HG02571 (cell line): Measurements from ENCODE around the gene CD9.
A peak's percentile ranks its signal among the peaks of the same experiment; 100 is the strongest.
"Not testable (repeated sequence)": the region's sequence is repeated elsewhere in the genome, so short reads cannot be mapped to it uniquely, and the experiment has no call there.

ENCODE experiments used
- ATAC-seq: cut with Tn5 transposase; IDR thresholded peaks from one replicate; pipeline ENCODE4 v1.9.1; 2021; ENCODE audit warnings: mild to moderate bottlenecking, moderate library complexity; ENCODE audit not compliant: unreplicated experiment

The CD9 gene, protein sequence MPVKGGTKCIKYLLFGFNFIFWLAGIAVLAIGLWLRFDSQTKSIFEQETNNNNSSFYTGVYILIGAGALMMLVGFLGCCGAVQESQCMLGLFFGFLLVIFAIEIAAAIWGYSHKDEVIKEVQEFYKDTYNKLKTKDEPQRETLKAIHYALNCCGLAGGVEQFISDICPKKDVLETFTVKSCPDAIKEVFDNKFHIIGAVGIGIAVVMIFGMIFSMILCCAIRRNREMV

DNA sequence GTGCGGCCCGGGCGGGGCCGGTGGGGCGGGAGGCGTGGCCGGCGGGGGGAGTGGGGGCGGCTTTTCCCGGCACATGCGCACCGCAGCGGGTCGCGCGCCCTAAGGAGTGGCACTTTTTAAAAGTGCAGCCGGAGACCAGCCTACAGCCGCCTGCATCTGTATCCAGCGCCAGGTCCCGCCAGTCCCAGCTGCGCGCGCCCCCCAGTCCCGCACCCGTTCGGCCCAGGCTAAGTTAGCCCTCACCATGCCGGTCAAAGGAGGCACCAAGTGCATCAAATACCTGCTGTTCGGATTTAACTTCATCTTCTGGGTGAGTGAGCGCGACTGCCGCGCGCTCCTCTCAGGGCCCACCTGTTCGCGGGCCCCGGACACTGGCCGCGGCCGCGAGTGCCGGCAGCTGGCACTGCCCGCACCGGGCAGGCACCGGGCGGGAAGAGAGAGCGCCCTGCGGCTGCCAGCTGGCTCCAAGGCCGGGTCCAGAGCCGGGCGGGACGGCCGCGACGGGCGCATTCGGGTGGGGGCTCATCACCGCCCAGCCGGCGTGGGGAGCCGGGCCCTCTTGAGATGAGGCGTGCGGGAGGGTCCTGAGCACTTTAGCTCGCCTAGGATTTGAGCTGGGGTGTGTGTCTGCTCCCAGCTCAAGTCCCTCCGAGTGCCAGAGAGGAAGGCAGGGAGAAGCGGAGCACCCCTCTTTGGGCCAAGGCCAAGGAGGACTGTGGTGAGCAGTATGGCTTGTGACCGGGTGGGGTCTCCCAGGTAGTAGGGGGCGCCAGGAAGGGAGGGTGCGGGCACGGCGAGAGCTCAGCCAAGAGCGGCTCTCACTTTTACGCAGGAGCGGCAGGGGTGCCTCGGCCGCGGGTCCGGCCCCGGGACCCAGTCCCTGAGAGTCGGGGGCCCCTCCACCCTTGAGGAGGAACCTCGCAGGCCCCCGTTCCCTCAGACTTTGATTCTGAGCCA is at the start of gene CD9:
TSS of gene CD9 (plus strand) at position 145 of the 957 bp plus-strand sequence. CDS start at position 245, 100 bp downstream.
- ATAC-seq = no peak

DNA sequence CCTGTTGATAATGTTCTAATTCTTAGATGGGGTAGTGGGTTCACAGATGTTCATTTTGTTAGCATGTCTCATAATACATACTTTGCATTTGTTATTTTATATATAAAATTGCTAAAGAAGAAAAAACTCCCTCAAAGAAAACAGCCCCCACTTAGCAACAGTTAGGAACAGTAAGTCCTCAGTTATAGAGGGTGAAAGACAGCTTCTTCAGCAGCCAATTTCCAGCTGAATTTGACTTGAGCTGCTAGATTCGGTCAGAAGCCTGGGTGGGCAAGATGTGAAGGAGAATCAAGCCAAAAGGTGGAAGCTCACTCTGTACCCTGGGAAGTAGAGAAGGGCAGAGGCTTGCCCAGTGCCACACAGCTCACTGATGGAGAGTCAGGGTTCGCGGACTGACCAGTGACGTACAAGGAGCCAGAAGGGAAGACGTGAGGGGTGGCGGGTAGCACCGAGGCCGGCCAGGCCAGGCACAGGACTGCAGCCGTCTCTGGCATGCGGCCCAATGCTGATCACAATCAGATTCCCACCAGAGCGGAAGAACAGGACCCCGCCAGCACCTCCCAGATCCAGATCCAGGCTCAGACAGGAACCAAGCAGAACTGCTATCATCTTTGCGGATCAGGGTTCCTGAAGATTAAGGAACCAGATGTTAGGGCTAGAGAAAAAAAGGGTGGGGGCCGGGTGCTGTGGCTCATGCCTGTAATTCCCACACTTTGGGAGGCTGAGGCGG is 45.3 kb upstream of the CD9 start:
- ATAC-seq = no peak

DNA sequence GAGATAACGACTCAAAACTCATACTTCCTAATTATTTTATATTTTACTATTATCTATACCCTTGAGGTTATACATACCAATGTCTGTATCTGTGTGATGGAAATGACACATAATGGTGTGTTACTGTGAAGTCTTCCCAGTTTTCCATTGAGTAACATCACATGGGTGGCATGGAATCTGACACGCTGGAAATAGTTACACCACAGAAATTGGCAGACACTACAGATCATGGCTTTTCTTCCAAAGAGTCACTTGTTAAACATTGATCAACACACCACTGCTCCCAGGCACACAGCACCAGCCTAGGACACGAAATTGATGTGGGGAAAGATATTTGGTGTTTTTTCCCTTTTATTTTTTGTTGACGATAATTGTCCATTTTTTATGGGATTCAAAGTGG is 42.7 kb upstream of the CD9 start:
- ATAC-seq = no peak

DNA sequence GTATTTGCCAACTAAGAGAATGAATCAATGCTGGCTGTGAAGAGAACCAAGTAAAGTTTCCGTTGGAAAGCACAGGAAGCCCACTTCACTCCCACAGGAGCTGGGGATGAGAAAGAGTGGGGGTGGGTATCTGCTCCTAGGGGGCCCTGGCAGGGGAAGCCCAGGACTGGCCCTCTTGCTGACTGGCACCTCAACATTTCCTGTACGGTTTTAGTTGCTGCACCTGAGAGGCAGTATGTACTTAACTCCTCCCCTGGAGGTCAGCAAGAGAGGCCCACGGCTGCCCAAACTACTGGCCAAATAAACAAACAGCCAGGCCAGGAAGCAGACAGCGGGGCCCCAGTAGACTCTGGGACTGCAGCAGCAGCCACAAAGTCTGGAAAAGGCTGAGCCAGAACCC is 41.9 kb upstream of the CD9 start:
- ATAC-seq = no peak

DNA sequence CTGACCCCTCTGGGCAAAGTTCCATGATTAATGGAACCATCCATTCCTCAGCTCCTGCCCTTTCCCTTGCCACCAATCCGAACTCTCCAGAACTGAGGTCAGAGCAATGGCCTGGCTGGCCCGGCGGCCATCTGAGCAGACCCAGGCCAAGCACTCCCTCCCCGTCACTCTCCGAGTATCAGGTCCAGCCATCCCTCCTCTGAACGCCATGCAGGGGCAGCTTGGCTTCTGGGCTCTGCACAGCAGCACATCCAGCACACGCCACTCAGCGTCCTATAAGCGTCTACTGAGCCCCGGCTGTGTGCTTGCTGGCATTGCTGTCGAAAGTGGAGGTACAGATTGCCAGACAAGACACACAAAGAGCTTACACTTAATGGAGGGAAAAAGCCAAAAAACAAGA is 41.5 kb upstream of the CD9 start:
- ATAC-seq = no peak

DNA sequence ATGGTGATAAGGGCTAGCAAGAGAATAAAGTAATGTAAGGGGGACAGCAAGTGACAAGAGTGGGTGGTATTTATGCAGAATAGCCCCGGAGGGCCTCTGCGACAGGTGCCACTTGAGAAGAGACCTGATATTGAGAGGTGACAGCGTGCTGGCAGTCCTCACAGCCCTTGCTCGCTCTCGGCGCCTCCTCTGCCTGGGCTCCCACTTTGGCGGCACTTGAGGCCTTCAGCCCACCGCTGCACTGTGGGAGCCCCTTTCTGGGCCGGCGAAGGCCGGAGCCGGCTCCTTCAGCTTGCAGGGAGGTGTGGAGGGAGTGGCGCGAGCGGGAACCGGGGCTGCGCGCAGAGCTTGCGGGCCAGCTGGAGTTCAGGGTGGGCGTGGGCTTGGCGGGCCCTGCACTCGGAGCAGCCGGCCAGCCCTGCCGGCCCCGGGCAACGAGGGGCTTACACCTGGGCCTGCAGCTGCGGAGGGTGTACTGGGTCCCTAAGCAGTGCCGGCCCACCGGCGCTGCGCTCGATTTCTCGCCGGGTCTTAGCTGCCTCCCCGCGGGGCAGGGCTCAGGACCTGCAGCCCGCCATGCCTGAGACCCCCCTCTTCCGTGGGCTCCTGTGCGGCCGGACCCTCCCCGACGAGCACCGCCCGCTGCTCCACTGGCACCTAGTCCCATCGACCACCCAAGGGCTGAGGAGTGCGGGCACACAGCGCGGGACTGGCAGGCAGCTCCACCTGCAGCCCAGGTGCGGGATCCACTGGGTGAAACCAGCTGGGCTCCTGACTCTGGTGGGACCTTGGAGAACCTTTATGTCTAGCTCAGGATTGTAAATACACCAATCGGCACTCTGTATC is 40.8 kb upstream of the CD9 start:
- ATAC-seq = not testable (repeated sequence)

DNA sequence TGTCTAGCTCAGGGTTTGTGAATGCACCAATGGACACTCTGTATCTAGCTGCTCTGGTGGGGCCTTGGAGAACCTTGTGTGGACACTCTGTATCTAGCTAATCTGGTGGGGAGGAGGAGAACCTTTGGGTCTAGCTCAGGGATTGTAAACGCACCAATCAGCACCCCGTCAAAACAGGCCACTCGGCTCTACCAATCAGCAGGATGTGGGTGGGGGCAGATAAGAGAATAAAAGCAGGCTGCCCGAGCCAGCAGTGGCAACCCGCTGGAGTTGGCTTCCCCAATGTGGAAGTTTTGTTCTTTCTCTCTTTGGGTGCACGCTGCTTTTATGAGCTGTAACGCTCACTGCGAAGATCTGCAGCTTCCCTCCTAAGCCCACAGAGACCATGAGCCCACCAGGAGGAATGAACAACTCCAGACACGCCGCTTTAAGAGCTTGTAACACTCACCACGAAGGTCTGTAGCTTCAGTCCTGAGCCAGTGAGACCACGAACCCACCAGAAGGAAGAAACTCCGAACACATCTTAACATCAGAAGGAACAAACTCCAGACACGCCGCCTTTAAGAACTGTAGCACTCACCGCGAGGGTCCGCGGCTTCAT is 40.1 kb upstream of the CD9 start:
- not testable (repeated sequence) for ATAC-seq

DNA sequence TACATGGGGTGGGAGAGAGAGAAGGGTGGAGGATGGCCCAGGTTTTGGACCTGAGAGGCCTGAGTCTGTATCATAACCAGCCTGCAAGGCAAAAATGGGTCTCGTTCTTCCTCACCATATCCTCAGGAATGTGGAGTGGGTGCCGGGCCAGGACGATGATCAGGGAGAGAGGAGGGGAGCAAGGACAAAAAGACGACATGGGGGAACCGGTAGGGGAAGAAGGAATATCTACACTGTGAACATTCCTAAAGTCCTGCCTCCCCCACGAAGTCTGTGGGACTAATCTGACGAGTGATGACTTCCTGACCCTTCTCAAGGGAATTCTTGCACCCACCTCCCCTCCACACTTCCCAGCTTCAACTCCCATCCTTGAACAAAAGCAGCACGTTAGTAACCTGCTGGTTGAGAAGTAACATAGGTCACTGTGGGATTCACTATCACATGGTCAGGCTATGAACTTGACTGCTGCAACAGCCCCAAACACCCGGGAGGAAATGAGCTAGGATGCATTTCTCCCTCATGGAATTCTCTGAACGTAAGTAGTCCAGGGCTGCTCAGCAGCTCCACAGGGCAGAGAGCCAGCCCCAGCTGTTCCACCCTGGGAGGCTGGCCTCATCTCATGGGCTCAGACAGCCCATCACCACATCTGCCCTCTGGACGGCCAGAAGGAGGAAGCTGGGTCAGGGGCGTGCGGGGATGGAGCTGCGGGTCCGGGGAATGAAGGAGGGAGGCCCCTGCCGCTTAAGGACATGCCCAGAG is 38.9 kb upstream of the CD9 start:
- ATAC-seq = no peak

DNA sequence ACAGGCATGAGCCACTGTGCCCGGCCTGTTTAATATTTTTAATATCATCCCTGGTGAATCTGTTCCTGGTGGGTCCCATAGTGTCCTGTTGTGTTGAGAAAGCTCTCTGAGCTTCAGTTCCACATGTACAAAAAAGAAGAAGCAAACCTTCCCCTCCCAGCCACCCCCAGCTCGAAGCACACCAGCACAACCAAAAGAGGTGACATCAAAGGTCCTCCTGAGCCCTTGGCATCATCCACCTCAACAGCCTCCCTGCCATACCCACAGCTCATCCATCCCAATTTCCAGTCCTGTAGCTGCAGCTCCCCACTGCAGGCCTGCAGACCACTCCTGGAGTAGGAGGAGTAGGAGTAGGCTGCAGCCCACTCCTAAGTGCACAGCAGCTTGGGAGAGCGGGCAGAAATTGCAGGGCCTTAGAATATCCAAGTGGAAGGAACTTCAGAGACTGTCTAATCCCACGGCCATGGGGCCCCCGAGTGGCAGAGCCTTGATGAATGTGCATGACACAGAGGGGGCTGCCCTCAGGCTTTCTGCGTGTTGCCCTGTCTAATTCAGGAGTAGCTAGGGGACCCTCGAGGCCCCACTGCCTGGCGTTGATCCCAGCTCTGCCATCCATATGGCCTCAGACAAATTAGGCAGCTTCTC is 36.7 kb upstream of the CD9 start:
- ATAC-seq = no peak

DNA sequence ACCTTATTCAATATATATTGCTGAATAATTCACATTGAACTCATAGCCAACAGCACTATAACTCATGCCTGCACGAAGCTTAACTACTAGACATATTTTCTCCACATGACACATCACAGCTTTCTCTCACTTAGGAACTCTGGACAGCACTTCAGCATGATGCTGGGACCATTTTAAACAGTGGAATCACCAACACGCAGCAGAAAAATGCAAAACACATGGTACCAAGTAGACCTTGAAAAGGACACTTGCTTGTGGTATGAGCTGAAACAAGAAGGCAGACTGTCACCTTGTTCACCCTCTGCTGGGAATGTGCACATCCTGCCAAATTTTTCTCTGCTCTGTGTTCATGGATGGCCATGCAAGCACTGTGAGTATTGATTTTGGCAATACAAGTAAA is 34.8 kb upstream of the CD9 start:
- no peak for ATAC-seq

DNA sequence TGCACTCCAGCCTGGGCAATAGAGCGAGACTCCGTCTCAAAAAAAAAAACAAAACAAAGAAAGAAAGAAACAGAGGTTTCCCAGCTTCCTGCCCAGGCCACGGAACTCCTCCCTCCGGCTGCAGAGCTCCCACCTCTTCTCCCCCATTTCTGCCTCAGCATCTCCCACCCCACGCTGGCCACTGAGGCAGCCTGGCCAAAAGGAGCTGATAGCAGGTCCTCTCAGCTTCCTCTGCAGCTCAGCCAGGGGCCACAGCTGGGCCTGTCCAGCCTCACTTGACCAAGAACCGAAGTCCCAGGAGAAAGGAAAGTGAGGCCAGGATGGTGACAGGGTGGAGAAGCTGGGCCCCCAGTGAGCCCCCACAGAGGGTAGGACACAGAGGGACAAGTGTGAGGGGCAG is 33.4 kb upstream of the CD9 start:
- ATAC-seq = no peak

DNA sequence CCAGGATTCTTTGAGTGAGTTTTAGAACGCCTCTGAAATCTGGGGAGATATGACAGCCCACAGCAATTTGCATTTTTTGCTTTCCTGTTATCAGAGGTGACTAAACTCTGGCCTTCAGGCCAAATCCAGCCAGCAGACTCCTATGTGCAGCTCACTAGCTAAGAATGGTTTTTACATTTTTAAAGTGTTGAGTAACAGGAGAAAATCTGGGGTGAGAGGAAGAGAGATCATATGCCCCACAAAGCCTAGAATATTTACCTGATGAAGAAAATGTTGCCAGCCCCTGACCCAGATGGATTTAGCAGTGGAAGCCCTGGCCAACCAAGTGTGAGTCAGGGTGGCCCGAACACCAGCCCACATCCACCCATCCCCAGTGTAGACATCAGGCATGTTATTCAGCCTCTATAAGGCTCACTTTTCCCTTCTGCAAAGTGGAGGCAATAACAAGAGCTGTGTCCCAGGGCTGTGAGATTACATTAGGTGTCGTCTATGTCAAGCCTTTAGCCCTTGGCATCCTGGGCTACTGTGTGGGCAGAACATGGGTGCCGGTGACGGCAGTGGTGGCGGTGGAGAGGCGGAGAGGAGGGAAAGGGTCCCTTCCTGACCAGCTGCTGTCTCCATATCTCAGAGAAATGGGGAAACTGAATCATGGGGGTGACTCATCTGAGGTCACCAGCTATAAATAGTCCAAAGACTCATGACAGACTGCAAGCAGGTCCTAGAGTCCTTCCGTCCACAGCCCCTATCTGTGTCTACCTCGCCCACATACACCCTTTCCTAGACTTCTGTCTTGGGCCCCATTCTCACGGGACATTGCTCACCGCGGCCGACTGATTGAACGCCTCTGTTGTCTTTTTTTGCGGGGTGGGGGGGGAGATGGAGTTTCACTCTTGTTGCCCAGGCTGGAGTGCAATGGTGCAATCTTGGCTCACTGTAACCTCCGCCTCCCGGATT is 32.6 kb upstream of the CD9 start:
- ATAC-seq = peak; percentile 76

DNA sequence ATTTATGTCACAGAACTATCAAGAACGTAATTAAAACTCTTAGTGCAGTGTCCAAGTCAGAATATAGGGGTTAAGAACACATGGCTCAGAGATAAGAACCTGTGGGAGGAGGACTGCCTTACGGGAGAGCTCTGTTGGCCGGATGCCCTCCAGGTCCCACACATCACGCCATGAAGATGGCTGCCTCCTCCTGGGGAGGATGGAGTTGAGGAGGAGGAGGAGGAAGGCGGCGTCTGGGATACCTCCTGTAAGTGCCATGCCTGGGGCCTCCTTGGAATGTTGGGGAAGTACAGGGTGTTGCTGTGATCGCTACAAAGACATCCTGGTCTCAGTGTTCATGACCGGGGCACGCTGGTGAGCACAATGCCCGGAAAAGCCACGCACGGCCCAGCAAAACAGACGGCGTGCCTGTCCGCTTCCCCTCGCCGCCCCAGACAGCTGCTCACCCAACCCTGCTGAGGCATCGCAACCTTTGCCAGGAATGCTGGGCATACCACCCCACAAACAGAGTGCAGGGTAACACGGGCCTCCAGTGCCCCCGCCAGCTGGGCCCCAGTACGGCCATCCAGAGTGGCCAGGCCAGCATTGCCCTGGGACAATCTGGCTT is 28.7 kb upstream of the CD9 start:
- no peak for ATAC-seq

DNA sequence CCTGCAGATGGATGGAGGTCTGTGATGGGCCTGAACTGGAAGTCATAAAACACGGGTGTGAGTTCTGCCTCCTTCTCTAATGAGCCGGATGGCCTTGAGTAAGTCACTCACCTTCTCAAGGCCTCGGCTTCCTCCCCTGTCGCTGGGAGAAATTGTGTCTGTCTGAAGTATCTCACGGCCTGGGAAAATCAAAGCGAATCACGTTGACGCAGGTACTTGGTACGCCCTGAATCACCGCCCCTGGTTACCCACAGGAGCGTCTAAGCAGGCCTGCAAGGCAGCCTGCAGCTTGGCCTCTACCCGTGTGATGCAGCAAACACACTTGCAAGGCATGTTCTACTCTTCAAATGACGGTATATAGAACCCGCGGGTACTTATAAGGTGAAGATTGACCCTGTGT is 28.1 kb upstream of the CD9 start:
- no peak for ATAC-seq

DNA sequence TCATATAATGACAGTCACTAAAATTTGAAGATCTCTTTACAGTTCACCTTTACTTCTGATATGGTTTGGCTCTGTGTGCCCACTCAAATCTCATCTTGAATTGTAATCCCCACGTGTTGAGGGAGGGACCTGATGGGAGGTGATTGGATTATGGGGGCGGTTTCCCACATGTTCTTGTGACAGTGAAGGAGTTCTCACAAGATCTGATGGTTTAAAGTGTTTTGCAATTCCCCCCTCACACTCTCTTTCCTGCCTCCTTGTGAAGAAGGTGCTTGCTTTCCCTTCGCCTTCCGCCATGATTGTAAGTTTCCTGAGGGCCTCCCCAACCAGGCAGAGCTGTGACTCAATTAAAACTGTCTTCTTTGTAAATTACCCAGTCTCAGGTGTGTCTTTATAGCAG is 27.3 kb upstream of the CD9 start:
- no peak for ATAC-seq

DNA sequence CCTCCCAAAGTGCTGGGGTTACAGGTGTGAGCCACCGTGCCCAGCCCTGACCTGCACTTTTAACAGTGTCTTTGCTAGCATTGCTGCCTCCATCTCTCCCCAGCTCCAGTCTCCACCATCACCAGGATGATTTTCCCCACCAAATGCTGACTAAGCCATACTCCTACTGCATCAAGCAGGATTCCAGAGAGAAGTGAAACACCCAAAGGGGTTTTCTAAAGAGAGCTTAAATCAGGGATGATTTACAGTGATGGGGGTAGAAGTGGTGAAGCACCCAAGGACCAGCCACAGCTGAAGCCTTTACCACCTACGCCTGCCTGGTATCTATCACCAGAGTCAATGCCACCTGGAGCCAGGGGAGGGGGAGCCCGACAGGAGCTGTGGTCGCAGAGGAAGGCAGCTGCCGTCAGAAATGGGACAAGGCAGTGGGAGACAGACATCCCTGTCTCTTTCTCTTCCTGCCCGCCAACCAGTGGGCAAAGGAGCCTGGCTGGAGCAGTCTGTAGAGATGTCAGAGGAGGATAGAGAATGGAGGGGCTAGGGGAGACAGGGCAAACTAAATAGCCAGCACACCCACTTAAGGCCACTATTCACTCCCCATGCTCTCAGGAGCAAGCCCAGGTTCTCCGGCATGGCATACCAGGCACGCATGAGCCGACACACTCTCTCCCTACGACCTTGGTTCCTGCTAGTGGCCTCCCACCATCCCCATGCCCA is 22.4 kb upstream of the CD9 start:
- no peak for ATAC-seq
